GM12875 (cell line): ENCODE data around the gene PTPN14.
"Not testable (repeated sequence)": the region's sequence is repeated elsewhere in the genome, so short reads cannot be mapped to it uniquely, and the experiment has no call there.

Experiments used
- H3K4me3 ChIP-seq: one replicate; pipeline ENCODE4 v1.5.1; 2011; ENCODE audit warnings: low read depth, low read length, control low read depth
- CTCF ChIP-seq: IDR thresholded peaks from 2 replicates; pipeline ENCODE4 v1.5.1; 2011; ENCODE audit warnings: low read depth, mild to moderate bottlenecking, control low read depth, inconsistent platforms, low read length, moderate library complexity, borderline replicate concordance; ENCODE audit not compliant: insufficient read depth

The PTPN14 gene

DNA sequence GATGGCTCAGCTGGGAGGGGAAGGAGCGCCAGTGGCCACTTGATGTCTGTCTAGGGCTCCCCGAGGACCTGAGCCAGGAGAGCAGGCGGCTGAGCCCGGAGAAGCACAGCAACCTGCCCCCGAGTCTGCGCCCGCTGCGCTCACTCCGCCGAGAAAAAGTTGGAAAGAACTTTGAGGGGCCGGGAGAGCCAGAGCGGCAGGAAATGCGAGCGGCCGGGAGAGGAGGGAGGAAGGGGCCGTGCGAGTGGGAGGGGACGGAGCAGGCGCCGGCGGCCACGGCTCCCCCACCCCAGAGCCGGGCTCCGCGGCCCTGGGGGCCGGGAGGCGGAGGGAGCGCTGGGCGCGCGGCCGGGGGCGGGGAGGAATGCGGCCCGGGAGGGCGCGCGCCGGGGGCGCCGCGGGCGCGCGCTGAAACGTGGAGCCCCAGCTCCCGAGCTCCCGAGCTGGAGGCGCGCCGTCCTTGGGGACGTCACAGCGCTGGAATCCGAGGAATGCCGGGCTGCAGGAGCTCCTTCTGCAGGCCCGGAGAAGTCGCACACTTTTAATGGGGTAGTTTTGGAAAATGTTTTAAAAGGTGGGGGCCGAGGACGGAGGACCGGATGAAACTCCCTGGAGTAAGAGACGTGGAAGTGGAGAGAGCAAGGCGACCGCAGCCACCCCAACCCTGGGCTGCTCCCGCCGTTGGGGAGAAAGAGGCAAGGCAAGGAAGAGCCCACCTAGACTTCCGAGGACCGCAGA, at the start of gene PTPN14:
TSS of gene PTPN14 (minus strand) at position 167 of the 738 bp plus-strand sequence. CDS start 86,799 bp downstream, outside the sequence.
- no peak for TF ChIP-seq CTCF
- peak within 1 kb of the TSS; percentile 46 for H3K4me3 ChIP-seq

DNA sequence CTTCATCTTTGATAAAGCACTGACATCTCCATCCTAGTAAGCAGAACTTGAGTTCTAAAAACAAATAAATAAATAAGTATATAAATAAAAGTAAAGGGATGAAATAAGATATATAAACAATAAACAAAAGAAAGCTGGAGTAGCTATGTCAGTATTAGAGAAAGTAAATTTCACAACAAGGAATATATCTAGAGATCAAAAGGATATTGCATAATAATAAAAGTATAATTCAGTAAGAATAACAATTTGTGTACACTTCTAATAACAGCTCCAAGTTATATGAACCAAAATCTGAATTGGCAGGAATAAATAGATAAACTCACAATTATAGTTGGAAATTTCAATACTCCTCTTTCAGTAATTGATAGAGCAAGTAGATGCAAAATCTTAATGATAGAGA, 41.8 kb upstream of the PTPN14 start:
- TF ChIP-seq CTCF = no peak
- H3K4me3 ChIP-seq = no peak overlapping the region

- not testable (repeated sequence) for H3K4me3 ChIP-seq
These were observed 40.5 kb upstream of the PTPN14 start for GRCh38 chr1:214591918-214592317.

DNA sequence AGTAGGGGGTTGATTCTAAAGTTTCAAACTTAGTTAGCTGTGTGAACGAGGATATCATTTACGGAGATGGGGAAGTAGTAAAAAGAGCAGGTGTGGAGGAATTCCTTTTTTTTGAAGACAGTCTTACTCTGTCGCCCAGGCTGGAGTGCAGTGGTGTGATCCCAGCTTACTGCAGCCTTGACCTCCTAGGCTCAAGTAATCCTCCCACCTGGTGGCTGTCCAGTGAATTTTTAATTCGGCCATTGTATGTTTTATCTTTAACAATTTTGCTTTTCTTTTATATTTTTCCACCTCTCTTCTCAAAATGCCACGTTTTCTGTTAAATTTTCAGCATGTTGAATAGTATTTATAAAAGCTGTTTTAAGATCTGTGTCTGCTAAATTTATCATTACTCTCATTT, 39.3 kb upstream of the PTPN14 start:
- no peak for TF ChIP-seq CTCF
- H3K4me3 ChIP-seq = no peak overlapping the region

DNA sequence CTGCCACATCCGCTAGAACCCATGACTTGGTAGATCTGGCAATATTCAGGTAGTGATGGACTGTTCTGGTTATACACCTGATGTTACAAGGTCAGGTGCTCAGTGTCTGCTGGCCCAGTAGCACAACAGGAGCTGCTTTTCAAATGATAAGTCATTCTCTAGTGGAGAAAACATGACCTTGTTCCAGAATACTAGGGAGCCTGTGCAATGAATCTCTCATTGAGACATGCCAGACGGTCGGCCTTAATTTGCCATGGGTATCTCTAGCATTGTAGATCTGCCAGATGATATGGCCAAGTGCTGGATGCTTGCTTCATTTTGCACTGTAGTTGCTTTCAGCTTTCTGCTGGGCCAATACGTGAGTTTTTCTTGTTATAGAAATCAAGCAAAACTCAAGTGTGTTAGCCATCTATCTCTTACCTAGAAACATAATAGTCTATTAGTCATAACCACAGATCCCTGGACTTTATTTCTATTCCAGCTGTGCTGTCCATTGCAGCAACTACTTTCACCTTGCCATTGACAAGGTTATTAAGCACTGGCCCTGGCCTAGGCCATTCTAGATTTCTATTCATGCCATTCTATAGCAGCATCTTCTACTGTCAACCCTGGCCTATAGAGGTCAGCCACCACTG, 37.7 kb upstream of the PTPN14 start:
- H3K4me3 ChIP-seq = no peak overlapping the region
- TF ChIP-seq CTCF = no peak

DNA sequence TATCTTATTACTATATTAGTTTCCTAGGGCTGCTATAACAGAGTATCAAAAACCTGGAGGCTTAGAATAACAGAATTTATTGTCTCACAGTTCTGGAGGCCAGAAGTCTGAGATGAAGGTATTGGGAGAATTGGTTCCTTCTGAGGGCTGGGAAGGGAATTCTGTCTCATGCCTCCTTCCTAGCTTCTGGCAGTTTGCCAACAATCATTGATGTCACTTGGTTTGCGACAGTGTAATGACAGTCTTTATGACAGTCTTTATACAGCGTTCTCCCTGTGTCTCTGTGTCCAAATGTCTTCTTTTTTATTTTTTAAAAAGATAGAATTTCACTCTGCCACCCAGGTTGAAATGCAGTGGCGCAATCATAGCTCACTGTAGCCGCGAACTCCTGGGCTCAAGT, 35.8 kb upstream of the PTPN14 start:
- no peak overlapping the region for H3K4me3 ChIP-seq
- TF ChIP-seq CTCF = no peak

- H3K4me3 ChIP-seq = no peak overlapping the region
These were observed 35.2 kb upstream of the PTPN14 start for GRCh38 chr1:214586621-214587020.

More at GRCh38 chr1:214586621-214587020, 35.2 kb upstream of the PTPN14 start:
- TF ChIP-seq CTCF = no peak
